ENCODE results near the gene DPEP1. TPM values are rescaled to one million over a fixed set of nuclear protein-coding genes. Genes with fewer than 3 reads are reported as not detected.

The DPEP1 gene
- total and polyA plus RNA-seq, 4 donors, result 0.14 to 0.83 (median 0.45) TPM

DNA sequence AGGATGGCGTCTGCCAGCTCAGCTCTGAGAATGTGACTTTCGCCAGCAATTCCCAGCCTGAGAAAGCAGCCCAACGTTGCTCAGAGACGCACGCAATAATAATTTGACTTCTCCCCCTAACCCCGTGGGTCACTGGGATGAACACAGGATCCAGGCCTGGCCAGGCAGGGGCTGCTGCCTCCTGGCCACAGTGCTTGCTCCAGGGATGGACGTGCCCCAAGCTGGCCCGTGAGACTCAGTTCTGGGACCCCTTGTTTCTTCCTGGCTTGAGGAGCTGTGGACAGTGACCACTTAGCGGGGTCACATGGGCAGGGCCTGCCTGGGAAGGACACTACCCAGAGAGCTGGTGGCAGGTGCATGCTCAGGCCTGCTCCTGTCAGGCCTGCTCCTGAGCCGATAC, 13.5 kb upstream of the DPEP1 start:
- 92% methylated on average over 10 of the region's 10 CpGs for WGBS
- no peak for DNase-seq (ENCODE audit: low spot score)

DNA sequence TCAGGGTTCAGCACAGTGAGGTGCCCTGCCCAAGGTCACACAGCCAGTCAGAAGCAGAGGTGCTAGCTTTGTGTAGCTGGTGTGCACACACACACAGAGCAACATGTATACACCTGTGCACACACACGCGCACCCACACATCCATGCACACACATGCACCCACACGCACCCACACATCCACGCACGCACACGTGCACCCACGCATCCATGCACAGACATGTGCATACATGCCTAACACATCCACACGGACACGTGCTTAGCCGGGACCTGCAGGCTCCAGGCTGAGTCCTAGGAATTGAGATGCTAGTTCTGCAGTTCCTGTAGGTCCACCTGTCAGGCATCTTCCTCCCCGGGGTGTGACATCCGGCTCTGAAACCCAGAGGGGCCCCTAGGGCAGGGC, 13.0 kb upstream of the DPEP1 start:
- Histone ChIP-seq H3K36me3 (ENCODE audit: control insufficient read depth in 4 of 4, insufficient read depth in 3 of 4, low read depth in 1 of 4, low read length in 3 of 4) (no peaks in the 10 kb centered on the region), H3K4me3 (ENCODE audit: low read depth in 1 of 3, low read length in 3 of 3) (no peak overlapping the region), H3K9me3 (ENCODE audit: control insufficient read depth in 4 of 4, low read length in 3 of 4) (no peaks in the 10 kb centered on the region), H3K27me3 (ENCODE audit: control insufficient read depth in 4 of 4, insufficient read depth in 4 of 4, low read length in 3 of 4) (no peaks in the 10 kb centered on the region), H3K9ac (ENCODE audit: low read depth in 1 of 2, low read length in 2 of 2) (no peak overlapping the region), H3K27ac (ENCODE audit: low read depth in 1 of 2, low read length in 2 of 2) (no peak overlapping the region), H3K4me1 (ENCODE audit: control insufficient read depth in 4 of 4, insufficient read depth in 4 of 4, low read length in 3 of 4) (no peaks in the 10 kb centered on the region)
- TF ChIP-seq JUND (IDR thresholded peaks at IDR 0.05) (no peak), TAF1 (conservative IDR thresholded peaks at IDR 0.05) (no peak)
- TF ChIP-seq, protein P1, sequence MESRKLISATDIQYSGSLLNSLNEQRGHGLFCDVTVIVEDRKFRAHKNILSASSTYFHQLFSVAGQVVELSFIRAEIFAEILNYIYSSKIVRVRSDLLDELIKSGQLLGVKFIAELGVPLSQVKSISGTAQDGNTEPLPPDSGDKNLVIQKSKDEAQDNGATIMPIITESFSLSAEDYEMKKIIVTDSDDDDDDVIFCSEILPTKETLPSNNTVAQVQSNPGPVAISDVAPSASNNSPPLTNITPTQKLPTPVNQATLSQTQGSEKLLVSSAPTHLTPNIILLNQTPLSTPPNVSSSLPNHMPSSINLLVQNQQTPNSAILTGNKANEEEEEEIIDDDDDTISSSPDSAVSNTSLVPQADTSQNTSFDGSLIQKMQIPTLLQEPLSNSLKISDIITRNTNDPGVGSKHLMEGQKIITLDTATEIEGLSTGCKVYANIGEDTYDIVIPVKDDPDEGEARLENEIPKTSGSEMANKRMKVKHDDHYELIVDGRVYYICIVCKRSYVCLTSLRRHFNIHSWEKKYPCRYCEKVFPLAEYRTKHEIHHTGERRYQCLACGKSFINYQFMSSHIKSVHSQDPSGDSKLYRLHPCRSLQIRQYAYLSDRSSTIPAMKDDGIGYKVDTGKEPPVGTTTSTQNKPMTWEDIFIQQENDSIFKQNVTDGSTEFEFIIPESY (IDR thresholded peaks at IDR 0.05), result no peak
- 81% methylated on average over 12 of the region's 12 CpGs for WGBS
- DNase-seq (ENCODE audit: low spot score), result no peak

More for the DNA sequence above, 13.5 kb upstream of the DPEP1 start:
- Histone ChIP-seq H3K9me3 (ENCODE audit: control insufficient read depth in 4 of 4, low read length in 3 of 4) (no peaks in the 10 kb centered on the region), H3K27ac (ENCODE audit: low read depth in 1 of 2, low read length in 2 of 2) (no peak overlapping the region), H3K9ac (ENCODE audit: low read depth in 1 of 2, low read length in 2 of 2) (no peak overlapping the region), H3K4me3 (ENCODE audit: low read depth in 1 of 3, low read length in 3 of 3) (no peak overlapping the region), H3K27me3 (ENCODE audit: control insufficient read depth in 4 of 4, insufficient read depth in 4 of 4, low read length in 3 of 4) (no peaks in the 10 kb centered on the region), H3K4me1 (ENCODE audit: control insufficient read depth in 4 of 4, insufficient read depth in 4 of 4, low read length in 3 of 4) (no peaks in the 10 kb centered on the region), H3K36me3 (ENCODE audit: control insufficient read depth in 4 of 4, insufficient read depth in 3 of 4, low read depth in 1 of 4, low read length in 3 of 4) (no peaks in the 10 kb centered on the region)
- TF ChIP-seq TAF1 (conservative IDR thresholded peaks at IDR 0.05) (no peak), HNF4G (IDR thresholded peaks at IDR 0.05) (no peak), RAD21 (IDR thresholded peaks at IDR 0.05) (no peak), FOXA1 (IDR thresholded peaks at IDR 0.05) (no peak), GABPA (IDR thresholded peaks at IDR 0.05 in 1 of 2, conservative IDR thresholded peaks at IDR 0.05 in 1 of 2) (no peak), JUND (IDR thresholded peaks at IDR 0.05) (no peak), SP1 (IDR thresholded peaks at IDR 0.05) (no peak), EGR1 (IDR thresholded peaks at IDR 0.05; ENCODE audit: low read depth in 2 of 2) (no peak), FOXA2 (IDR thresholded peaks at IDR 0.05) (no peak), YY1 (IDR thresholded peaks at IDR 0.05) (no peak)
- TF ChIP-seq, protein P2, sequence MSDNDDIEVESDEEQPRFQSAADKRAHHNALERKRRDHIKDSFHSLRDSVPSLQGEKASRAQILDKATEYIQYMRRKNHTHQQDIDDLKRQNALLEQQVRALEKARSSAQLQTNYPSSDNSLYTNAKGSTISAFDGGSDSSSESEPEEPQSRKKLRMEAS (IDR thresholded peaks at IDR 0.05), result no peak
- TF ChIP-seq, protein P1 (IDR thresholded peaks at IDR 0.05), result no peak
- TF ChIP-seq, protein P3, sequence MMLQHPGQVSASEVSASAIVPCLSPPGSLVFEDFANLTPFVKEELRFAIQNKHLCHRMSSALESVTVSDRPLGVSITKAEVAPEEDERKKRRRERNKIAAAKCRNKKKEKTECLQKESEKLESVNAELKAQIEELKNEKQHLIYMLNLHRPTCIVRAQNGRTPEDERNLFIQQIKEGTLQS (IDR thresholded peaks at IDR 0.05), result no peak
- TF ChIP-seq, protein P4, sequence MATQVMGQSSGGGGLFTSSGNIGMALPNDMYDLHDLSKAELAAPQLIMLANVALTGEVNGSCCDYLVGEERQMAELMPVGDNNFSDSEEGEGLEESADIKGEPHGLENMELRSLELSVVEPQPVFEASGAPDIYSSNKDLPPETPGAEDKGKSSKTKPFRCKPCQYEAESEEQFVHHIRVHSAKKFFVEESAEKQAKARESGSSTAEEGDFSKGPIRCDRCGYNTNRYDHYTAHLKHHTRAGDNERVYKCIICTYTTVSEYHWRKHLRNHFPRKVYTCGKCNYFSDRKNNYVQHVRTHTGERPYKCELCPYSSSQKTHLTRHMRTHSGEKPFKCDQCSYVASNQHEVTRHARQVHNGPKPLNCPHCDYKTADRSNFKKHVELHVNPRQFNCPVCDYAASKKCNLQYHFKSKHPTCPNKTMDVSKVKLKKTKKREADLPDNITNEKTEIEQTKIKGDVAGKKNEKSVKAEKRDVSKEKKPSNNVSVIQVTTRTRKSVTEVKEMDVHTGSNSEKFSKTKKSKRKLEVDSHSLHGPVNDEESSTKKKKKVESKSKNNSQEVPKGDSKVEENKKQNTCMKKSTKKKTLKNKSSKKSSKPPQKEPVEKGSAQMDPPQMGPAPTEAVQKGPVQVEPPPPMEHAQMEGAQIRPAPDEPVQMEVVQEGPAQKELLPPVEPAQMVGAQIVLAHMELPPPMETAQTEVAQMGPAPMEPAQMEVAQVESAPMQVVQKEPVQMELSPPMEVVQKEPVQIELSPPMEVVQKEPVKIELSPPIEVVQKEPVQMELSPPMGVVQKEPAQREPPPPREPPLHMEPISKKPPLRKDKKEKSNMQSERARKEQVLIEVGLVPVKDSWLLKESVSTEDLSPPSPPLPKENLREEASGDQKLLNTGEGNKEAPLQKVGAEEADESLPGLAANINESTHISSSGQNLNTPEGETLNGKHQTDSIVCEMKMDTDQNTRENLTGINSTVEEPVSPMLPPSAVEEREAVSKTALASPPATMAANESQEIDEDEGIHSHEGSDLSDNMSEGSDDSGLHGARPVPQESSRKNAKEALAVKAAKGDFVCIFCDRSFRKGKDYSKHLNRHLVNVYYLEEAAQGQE (IDR thresholded peaks at IDR 0.05), result no peak

Data from liver (tissue), 9 donors.